H1 (cell line): Measurements from ENCODE around the gene KRT12. TPM values are rescaled to one million over a fixed set of nuclear protein-coding genes. Genes with fewer than 3 reads are reported as not detected.

Experiments used
- HDAC2 ChIP-seq, 2 experiments: fragments of 300-600 bp in 1 of 2; sonication (generic) in 1 of 2; IDR thresholded peaks; 2 replicates each; pipeline ENCODE4 v1.6.1; 2011 to 2012; ENCODE audit warnings: low read depth in 2 of 2, low read length in 2 of 2, mild to moderate bottlenecking in 2 of 2, moderate library complexity in 2 of 2, borderline replicate concordance in 1 of 2, inconsistent platforms in 1 of 2
- SIRT6 ChIP-seq: IDR thresholded peaks from one replicate; pipeline ENCODE4 v1.7.1; 2012; ENCODE audit warnings: low read length, inconsistent platforms
- SRF ChIP-seq: IDR thresholded peaks from 2 replicates; pipeline ENCODE4 v1.6.1; 2011; ENCODE audit warnings: mild to moderate bottlenecking, low read depth, low read length, moderate library complexity
- polyA plus RNA-seq, 7 experiments: library from polyadenylated mRNA; depleted of rRNA in 3 of 7; stranded (reverse) in 5 of 7; unstranded in 2 of 7; fragments of >200 nt in 5 of 7; fragments of 200-250 nt in 2 of 7; gene quantifications; 1 replicate in 5 of 7; 2 replicates in 1 of 7; 4 replicates in 1 of 7; pipeline versions ENCODE4 v1.2.1 to v1.2.3, GENCODE V29; 2011 to 2013; ENCODE audit warnings: missing spikeins in 2 of 7, mixed read lengths in 2 of 7
- total RNA-seq: library from RNA; stranded (reverse); fragmentation: NEBNext Ultra II Directional; extraction: Animal tissue kit (Norgen Biotek cat#: 25700); gene quantifications from 2 replicates; pipeline ENCODE4 v1.2.1, GENCODE V29; 2021
- TF ChIP-seq, protein P1 (sequence below): IDR thresholded peaks from 2 replicates; pipeline ENCODE4 v1.6.1; 2012; ENCODE audit warnings: inconsistent platforms

Gene KRT12
- total and polyA plus RNA-seq, 2 of the 8 experiments (the other 6 are each of a cell fraction or from before 2014, with no cell fraction given), result not detected

DNA sequence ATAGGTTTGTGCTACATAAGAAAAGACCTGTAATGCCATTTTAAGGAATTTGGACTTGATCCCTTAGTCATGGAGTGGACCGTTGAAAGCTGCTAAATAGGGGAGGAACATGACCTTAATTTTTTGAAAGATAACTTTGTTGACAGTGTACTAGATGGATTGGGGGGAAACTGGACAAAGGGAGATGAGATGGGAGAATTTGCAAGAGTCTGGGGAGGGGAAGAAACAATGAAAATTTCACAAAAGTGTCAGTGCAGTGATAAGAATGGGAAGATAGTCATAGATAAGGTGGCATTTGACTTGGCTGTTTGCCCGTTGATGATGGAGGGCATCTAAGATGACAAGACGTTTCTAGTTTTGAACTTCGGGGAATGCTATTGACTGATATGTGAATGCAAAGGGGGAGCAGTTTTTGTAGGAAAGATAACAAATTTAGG lies 22.3 kb downstream of the KRT12 start (continued):
- TF ChIP-seq SRF, result no peak
- TF ChIP-seq HDAC2 (IDR thresholded peaks at IDR 0.05; ENCODE audit: borderline replicate concordance in 1 of 2, low read depth in 2 of 2, low read length in 2 of 2), result no peak
- TF ChIP-seq, protein P1, sequence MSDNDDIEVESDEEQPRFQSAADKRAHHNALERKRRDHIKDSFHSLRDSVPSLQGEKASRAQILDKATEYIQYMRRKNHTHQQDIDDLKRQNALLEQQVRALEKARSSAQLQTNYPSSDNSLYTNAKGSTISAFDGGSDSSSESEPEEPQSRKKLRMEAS, result no peak
- no peak for TF ChIP-seq SIRT6
